Measurements from ENCODE around the gene FOXL3.

FOXL3 gene

GRCh38 chr7:272108-272615 is 17.8 kb upstream of the FOXL3 start:
- no peak overlapping the region for H3K9ac ChIP-seq (ENCODE audit: low read length)
- no peaks in the 10 kb centered on the region for H3K27me3 ChIP-seq (ENCODE audit: insufficient read depth, low read length, poor library complexity)
- H3K79me1 ChIP-seq (ENCODE audit: low read length) = no peaks in the 10 kb centered on the region
- no peak overlapping the region for H3K27ac ChIP-seq (ENCODE audit: low read depth, low read length)
- no peak overlapping the region for H2BK15ac ChIP-seq (replicated peaks; ENCODE audit: low read depth)
- H2BK120ac ChIP-seq (ENCODE audit: low read depth, low read length) = no peak overlapping the region
- H2BK5ac ChIP-seq (ENCODE audit: low read length) = no peak overlapping the region
- H3K36me3 ChIP-seq (ENCODE audit: control insufficient read depth, insufficient read depth, low read length) = no peaks in the 10 kb centered on the region
- H3K4ac ChIP-seq (ENCODE audit: low read depth, low read length) = no peak overlapping the region
- H4K8ac ChIP-seq (ENCODE audit: low read depth, low read length) = no peak overlapping the region
- H3K4me1 ChIP-seq (ENCODE audit: control insufficient read depth, low read depth, low read length) = no peaks in the 10 kb centered on the region
- H3K4me3 ChIP-seq (ENCODE audit: low read length) = no peak overlapping the region
- DNase-seq = no peak
- H3K18ac ChIP-seq (ENCODE audit: low read length) = no peak overlapping the region
- no CpG with 5 or more reads among the region's 18 CpGs for WGBS (ENCODE audit: extremely low coverage, insufficient coverage, low lambda C conversion rate)
- H4K5ac ChIP-seq (ENCODE audit: low read length) = no peak overlapping the region
- no peak overlapping the region for H3K4me2 ChIP-seq (ENCODE audit: low read length)
- no peaks in the 10 kb centered on the region for H3K79me2 ChIP-seq (ENCODE audit: control insufficient read depth, insufficient read depth, low read length)
- H3K23ac ChIP-seq (ENCODE audit: low read length) = no peak overlapping the region
- H2AK5ac ChIP-seq (ENCODE audit: low read length) = no peak overlapping the region
- no peak overlapping the region for H3K56ac ChIP-seq (ENCODE audit: low read length)

DNA sequence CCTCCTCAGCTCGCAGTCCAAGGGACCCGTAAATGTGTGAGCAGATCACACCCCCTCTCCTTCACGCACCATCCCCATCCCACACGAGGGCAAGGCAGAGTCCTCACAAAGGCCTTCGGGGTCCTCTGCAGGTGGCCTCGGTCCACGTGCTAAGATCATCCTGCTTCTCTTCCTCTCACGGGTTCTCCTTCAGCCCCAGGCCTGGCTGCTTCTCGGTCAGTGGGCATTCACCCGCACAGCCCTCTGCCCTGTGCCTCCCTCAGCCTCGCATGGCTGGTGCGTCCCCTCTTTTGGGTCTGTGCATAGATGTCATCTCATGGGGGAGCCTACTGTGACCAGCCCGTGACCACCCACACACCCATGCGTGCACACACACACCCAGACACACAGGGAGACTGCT is 17.3 kb upstream of the FOXL3 start:
- no peak overlapping the region for H3K56ac ChIP-seq (ENCODE audit: low read length)
- no peaks in the 10 kb centered on the region for H3K79me2 ChIP-seq (ENCODE audit: control insufficient read depth, insufficient read depth, low read length)
- no peak overlapping the region for H4K8ac ChIP-seq (ENCODE audit: low read depth, low read length)
- no peak overlapping the region for H3K4me2 ChIP-seq (ENCODE audit: low read length)
- H3K4ac ChIP-seq (ENCODE audit: low read depth, low read length) = no peak overlapping the region
- no peak overlapping the region for H3K4me3 ChIP-seq (ENCODE audit: low read length)
- no peak overlapping the region for H3K9ac ChIP-seq (ENCODE audit: low read length)
- H4K5ac ChIP-seq (ENCODE audit: low read length) = no peak overlapping the region
- no peaks in the 10 kb centered on the region for H3K4me1 ChIP-seq (ENCODE audit: control insufficient read depth, low read depth, low read length)
- no peak overlapping the region for H2BK120ac ChIP-seq (ENCODE audit: low read depth, low read length)
- no peak overlapping the region for H3K23ac ChIP-seq (ENCODE audit: low read length)
- H3K27me3 ChIP-seq (ENCODE audit: insufficient read depth, low read length, poor library complexity) = no peaks in the 10 kb centered on the region
- no peaks in the 10 kb centered on the region for H3K36me3 ChIP-seq (ENCODE audit: control insufficient read depth, insufficient read depth, low read length)
- no peak overlapping the region for H2BK15ac ChIP-seq (replicated peaks; ENCODE audit: low read depth)
- no peak overlapping the region for H3K27ac ChIP-seq (ENCODE audit: low read depth, low read length)
- H3K18ac ChIP-seq (ENCODE audit: low read length) = no peak overlapping the region
- WGBS (ENCODE audit: extremely low coverage, insufficient coverage, low lambda C conversion rate) = no CpG with 5 or more reads among the region's 14 CpGs
- H2BK5ac ChIP-seq (ENCODE audit: low read length) = no peak overlapping the region
- no peak for DNase-seq
- H2AK5ac ChIP-seq (ENCODE audit: low read length) = no peak overlapping the region
- no peaks in the 10 kb centered on the region for H3K79me1 ChIP-seq (ENCODE audit: low read length)

GRCh38 chr7:273327-273726 is 16.6 kb upstream of the FOXL3 start:
- no peak overlapping the region for H3K23ac ChIP-seq (ENCODE audit: low read length)
- no peak overlapping the region for H3K4me3 ChIP-seq (ENCODE audit: low read length)
- H2AK5ac ChIP-seq (ENCODE audit: low read length) = no peak overlapping the region
- no peak overlapping the region for H3K56ac ChIP-seq (ENCODE audit: low read length)
- H3K27me3 ChIP-seq (ENCODE audit: insufficient read depth, low read length, poor library complexity) = no peaks in the 10 kb centered on the region
- H2BK15ac ChIP-seq (replicated peaks; ENCODE audit: low read depth) = no peak overlapping the region
- no peaks in the 10 kb centered on the region for H3K4me1 ChIP-seq (ENCODE audit: control insufficient read depth, low read depth, low read length)
- no peak overlapping the region for H4K8ac ChIP-seq (ENCODE audit: low read depth, low read length)
- H3K9ac ChIP-seq (ENCODE audit: low read length) = no peak overlapping the region
- H3K4ac ChIP-seq (ENCODE audit: low read depth, low read length) = no peak overlapping the region
- no peak overlapping the region for H2BK5ac ChIP-seq (ENCODE audit: low read length)
- no peak overlapping the region for H3K27ac ChIP-seq (ENCODE audit: low read depth, low read length)
- H2BK120ac ChIP-seq (ENCODE audit: low read depth, low read length) = no peak overlapping the region
- no peaks in the 10 kb centered on the region for H3K79me1 ChIP-seq (ENCODE audit: low read length)
- H3K36me3 ChIP-seq (ENCODE audit: control insufficient read depth, insufficient read depth, low read length) = no peaks in the 10 kb centered on the region
- no peaks in the 10 kb centered on the region for H3K79me2 ChIP-seq (ENCODE audit: control insufficient read depth, insufficient read depth, low read length)
- no peak for DNase-seq
- WGBS (ENCODE audit: extremely low coverage, insufficient coverage, low lambda C conversion rate) = no CpG with 5 or more reads among the region's 7 CpGs
- H3K18ac ChIP-seq (ENCODE audit: low read length) = no peak overlapping the region
- no peak overlapping the region for H4K5ac ChIP-seq (ENCODE audit: low read length)
- H3K4me2 ChIP-seq (ENCODE audit: low read length) = no peak overlapping the region

DNA sequence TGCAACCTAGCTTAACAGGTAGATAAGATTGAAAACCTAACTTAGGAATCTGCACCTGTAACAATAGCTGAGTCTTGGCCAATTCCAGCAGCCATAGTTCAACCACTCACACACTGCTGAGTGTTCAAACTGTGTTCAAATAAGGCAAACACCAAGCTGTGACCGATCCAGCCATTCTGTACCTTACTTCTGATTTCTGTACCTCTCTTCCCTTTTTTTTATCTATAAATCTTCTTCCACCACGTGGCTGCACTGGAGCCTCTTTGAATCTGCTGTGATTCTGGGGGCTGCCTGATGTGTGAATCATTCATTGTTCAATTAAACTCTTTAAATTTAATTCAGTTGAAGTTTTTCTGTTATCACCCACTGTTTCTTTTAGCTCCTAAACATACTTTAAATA is 15.7 kb upstream of the FOXL3 start:
- Histone ChIP-seq H4K5ac (ENCODE audit: low read length) (no peak overlapping the region), H3K79me2 (ENCODE audit: control insufficient read depth, insufficient read depth, low read length) (no peaks in the 10 kb centered on the region), H2AK5ac (ENCODE audit: low read length) (no peak overlapping the region), H3K9ac (ENCODE audit: low read length) (no peak overlapping the region), H4K8ac (ENCODE audit: low read depth, low read length) (no peak overlapping the region), H3K79me1 (ENCODE audit: low read length) (no peaks in the 10 kb centered on the region), H3K4ac (ENCODE audit: low read depth, low read length) (no peak overlapping the region), H2BK5ac (ENCODE audit: low read length) (no peak overlapping the region), H3K4me3 (ENCODE audit: low read length) (no peak overlapping the region), H2BK15ac (replicated peaks; ENCODE audit: low read depth) (no peak overlapping the region), H2BK120ac (ENCODE audit: low read depth, low read length) (no peak overlapping the region), H3K36me3 (ENCODE audit: control insufficient read depth, insufficient read depth, low read length) (no peaks in the 10 kb centered on the region), H3K23ac (ENCODE audit: low read length) (no peak overlapping the region), H3K27ac (ENCODE audit: low read depth, low read length) (no peak overlapping the region), H3K27me3 (ENCODE audit: insufficient read depth, low read length, poor library complexity) (no peaks in the 10 kb centered on the region), H3K4me2 (ENCODE audit: low read length) (no peak overlapping the region), H3K4me1 (ENCODE audit: control insufficient read depth, low read depth, low read length) (no peaks in the 10 kb centered on the region), H3K18ac (ENCODE audit: low read length) (no peak overlapping the region), H3K56ac (ENCODE audit: low read length) (no peak overlapping the region)
- WGBS (ENCODE audit: extremely low coverage, insufficient coverage, low lambda C conversion rate) = no CpG with 5 or more reads among the region's 2 CpGs
- no peak for DNase-seq

DNA sequence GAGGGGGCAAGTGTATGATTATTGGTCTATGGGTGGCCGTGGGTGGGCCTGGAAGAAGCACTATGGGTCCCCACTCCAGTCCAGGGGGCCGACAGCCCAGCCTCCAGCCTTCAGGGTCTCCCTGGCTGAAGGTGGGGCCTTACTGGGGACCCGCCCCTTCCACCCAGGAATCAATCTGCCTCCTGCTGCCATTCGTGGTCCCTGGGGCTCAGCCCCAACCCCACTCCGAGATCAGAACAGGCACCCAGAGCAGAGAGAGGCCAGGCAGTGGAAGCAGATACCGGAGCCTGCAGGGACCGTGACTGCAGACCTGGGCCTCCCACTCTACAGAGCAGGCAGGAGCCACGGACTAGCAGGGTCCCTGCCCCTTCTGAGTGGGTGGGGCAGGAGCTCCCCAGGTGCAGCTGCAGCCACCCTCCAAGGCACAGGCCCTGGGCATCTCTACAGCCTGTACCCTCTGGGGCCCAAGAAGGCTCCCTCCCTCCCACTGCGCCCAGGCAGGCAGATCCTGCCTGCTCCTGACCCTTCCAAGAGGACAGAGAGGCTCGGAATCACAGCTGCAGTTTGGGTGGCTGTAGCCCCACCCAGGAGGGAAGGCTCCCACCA is 13.6 kb upstream of the FOXL3 start:
- Histone ChIP-seq H2BK5ac (ENCODE audit: low read length) (no peak overlapping the region), H3K4ac (ENCODE audit: low read depth, low read length) (no peak overlapping the region), H3K79me1 (ENCODE audit: low read length) (no peaks in the 10 kb centered on the region), H3K23ac (ENCODE audit: low read length) (no peak overlapping the region), H3K56ac (ENCODE audit: low read length) (no peak overlapping the region), H3K79me2 (ENCODE audit: control insufficient read depth, insufficient read depth, low read length) (no peaks in the 10 kb centered on the region), H3K4me2 (ENCODE audit: low read length) (no peak overlapping the region), H4K5ac (ENCODE audit: low read length) (no peak overlapping the region), H3K9ac (ENCODE audit: low read length) (no peak overlapping the region), H3K36me3 (ENCODE audit: control insufficient read depth, insufficient read depth, low read length) (no peaks in the 10 kb centered on the region), H3K18ac (ENCODE audit: low read length) (no peak overlapping the region), H3K27ac (ENCODE audit: low read depth, low read length) (no peak overlapping the region), H4K8ac (ENCODE audit: low read depth, low read length) (no peak overlapping the region), H3K4me3 (ENCODE audit: low read length) (no peak overlapping the region), H3K4me1 (ENCODE audit: control insufficient read depth, low read depth, low read length) (no peaks in the 10 kb centered on the region), H2AK5ac (ENCODE audit: low read length) (no peak overlapping the region), H2BK15ac (replicated peaks; ENCODE audit: low read depth) (no peak overlapping the region), H2BK120ac (ENCODE audit: low read depth, low read length) (no peak overlapping the region), H3K27me3 (ENCODE audit: insufficient read depth, low read length, poor library complexity) (no peaks in the 10 kb centered on the region)
- DNase-seq = no peak
- WGBS (ENCODE audit: extremely low coverage, insufficient coverage, low lambda C conversion rate) = no CpG with 5 or more reads among the region's 10 CpGs

GRCh38 chr7:277228-277627 is 12.7 kb upstream of the FOXL3 start:
- no CpG with 5 or more reads among the region's 4 CpGs for WGBS (ENCODE audit: extremely low coverage, insufficient coverage, low lambda C conversion rate)
- Histone ChIP-seq H2BK15ac (replicated peaks; ENCODE audit: low read depth) (no peak overlapping the region), H3K56ac (ENCODE audit: low read length) (no peak overlapping the region), H2BK120ac (ENCODE audit: low read depth, low read length) (no peak overlapping the region), H3K9ac (ENCODE audit: low read length) (no peak overlapping the region), H2BK5ac (ENCODE audit: low read length) (no peak overlapping the region), H3K36me3 (ENCODE audit: control insufficient read depth, insufficient read depth, low read length) (no peaks in the 10 kb centered on the region), H4K5ac (ENCODE audit: low read length) (no peak overlapping the region), H3K4me3 (ENCODE audit: low read length) (no peak overlapping the region), H3K4me2 (ENCODE audit: low read length) (no peak overlapping the region), H3K23ac (ENCODE audit: low read length) (no peak overlapping the region), H3K4me1 (ENCODE audit: control insufficient read depth, low read depth, low read length) (no peaks in the 10 kb centered on the region), H3K4ac (ENCODE audit: low read depth, low read length) (no peak overlapping the region), H2AK5ac (ENCODE audit: low read length) (no peak overlapping the region), H3K79me1 (ENCODE audit: low read length) (no peaks in the 10 kb centered on the region), H3K18ac (ENCODE audit: low read length) (no peak overlapping the region), H3K27ac (ENCODE audit: low read depth, low read length) (no peak overlapping the region), H4K8ac (ENCODE audit: low read depth, low read length) (no peak overlapping the region), H3K79me2 (ENCODE audit: control insufficient read depth, insufficient read depth, low read length) (no peaks in the 10 kb centered on the region), H3K27me3 (ENCODE audit: insufficient read depth, low read length, poor library complexity) (no peaks in the 10 kb centered on the region)
- no peak for DNase-seq

All from mesendoderm (in vitro differentiated cells).